Measurements from ENCODE around the gene PANK1.

DNA sequence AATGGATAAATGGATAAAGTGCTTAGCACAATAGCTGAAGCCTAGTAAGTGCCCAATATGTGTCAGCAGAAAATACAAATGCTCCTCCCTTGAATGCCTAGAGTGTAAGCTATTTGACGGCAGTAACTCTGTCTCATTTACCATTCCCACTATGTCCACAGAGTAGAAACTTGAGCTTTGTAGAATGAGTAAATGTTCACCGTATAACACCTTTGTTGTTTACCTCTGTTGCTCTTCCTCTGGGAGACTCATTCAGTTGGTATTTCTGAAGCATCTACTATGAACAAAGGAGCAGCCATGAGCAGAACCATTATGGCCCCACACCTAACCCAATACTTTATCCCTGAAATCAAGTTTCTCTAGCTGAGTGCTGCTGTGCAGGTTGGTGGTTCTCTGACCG is 101.2 kb downstream of the PANK1 start:
- TF ChIP-seq, protein P1, sequence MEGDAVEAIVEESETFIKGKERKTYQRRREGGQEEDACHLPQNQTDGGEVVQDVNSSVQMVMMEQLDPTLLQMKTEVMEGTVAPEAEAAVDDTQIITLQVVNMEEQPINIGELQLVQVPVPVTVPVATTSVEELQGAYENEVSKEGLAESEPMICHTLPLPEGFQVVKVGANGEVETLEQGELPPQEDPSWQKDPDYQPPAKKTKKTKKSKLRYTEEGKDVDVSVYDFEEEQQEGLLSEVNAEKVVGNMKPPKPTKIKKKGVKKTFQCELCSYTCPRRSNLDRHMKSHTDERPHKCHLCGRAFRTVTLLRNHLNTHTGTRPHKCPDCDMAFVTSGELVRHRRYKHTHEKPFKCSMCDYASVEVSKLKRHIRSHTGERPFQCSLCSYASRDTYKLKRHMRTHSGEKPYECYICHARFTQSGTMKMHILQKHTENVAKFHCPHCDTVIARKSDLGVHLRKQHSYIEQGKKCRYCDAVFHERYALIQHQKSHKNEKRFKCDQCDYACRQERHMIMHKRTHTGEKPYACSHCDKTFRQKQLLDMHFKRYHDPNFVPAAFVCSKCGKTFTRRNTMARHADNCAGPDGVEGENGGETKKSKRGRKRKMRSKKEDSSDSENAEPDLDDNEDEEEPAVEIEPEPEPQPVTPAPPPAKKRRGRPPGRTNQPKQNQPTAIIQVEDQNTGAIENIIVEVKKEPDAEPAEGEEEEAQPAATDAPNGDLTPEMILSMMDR (IDR thresholded peaks at IDR 0.05; ENCODE audit: low read depth, low read length), result no peak
- TF ChIP-seq POLR2A (IDR thresholded peaks at IDR 0.05; ENCODE audit: extremely low read depth, insufficient read length), result no peak
- TF ChIP-seq, protein P2, sequence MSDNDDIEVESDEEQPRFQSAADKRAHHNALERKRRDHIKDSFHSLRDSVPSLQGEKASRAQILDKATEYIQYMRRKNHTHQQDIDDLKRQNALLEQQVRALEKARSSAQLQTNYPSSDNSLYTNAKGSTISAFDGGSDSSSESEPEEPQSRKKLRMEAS (IDR thresholded peaks at IDR 0.05; ENCODE audit: low read depth, low read length), result no peak
- TF ChIP-seq MYC (IDR thresholded peaks at IDR 0.05; ENCODE audit: low read depth, low read length), result no peak
